Measurements from ENCODE around the gene UXS1. TPM values are rescaled to one million over a fixed set of nuclear protein-coding genes. Genes with fewer than 3 reads are reported as not detected.

Gene UXS1
- total and polyA plus RNA-seq, 2 of the 8 experiments (the other 6 are each of a cell fraction or from before 2014, with no cell fraction given) = 44.5 to 63.4 TPM

GRCh38 chr2:106233350-106233706 is 39.2 kb upstream of the UXS1 start:
- no peak for TF ChIP-seq SP2 (IDR thresholded peaks at IDR 0.05; ENCODE audit: low read length)
- TF ChIP-seq KDM5A (IDR thresholded peaks at IDR 0.05; ENCODE audit: low read length) = no peak
- no peak for TF ChIP-seq POU5F1 (IDR thresholded peaks at IDR 0.05; ENCODE audit: low read depth, low read length)
- no peak for TF ChIP-seq SIX5 (IDR thresholded peaks at IDR 0.05; ENCODE audit: low read depth, low read length)
- no peak for TF ChIP-seq CREB1 (IDR thresholded peaks at IDR 0.05)
- no peak for TF ChIP-seq EP300 (IDR thresholded peaks at IDR 0.05; ENCODE audit: borderline replicate concordance in 1 of 2, low read depth in 2 of 2, low read length in 2 of 2)
- TF ChIP-seq YY1 (IDR thresholded peaks at IDR 0.05; ENCODE audit: low read depth, low read length) = no peak
- TF ChIP-seq SRF (IDR thresholded peaks at IDR 0.05; ENCODE audit: low read depth, low read length) = no peak
- no peak for TF ChIP-seq RAD21 (IDR thresholded peaks at IDR 0.05 in 1 of 2, conservative IDR thresholded peaks at IDR 0.05 in 1 of 2; ENCODE audit: low read depth in 2 of 2, low read length in 2 of 2)
- H3K4ac ChIP-seq (replicated peaks; ENCODE audit: insufficient read length, low read depth, low read length) = no peak overlapping the region
- no peak overlapping the region for H3K14ac ChIP-seq (ENCODE audit: insufficient read length)
- H4K91ac ChIP-seq (replicated peaks; ENCODE audit: insufficient read length, low read length) = no peak overlapping the region
- no peak overlapping the region for H2BK15ac ChIP-seq (ENCODE audit: low read length)
- no peaks in the 10 kb centered on the region for H4K20me1 ChIP-seq (replicated peaks in 1 of 2; ENCODE audit: control insufficient read depth in 1 of 2, insufficient read depth in 2 of 2, low read length in 2 of 2)
- no peak for DNase-seq (ENCODE audit: low read depth in 1 of 2, low spot score in 2 of 2)
- no peak overlapping the region for H3K9ac ChIP-seq (replicated peaks in 1 of 4; ENCODE audit: extremely low read depth in 1 of 4, low read depth in 3 of 4, low read length in 3 of 4)
- H3K79me1 ChIP-seq (ENCODE audit: low read depth, low read length) = no peaks in the 10 kb centered on the region
- H3K4me3 ChIP-seq (ENCODE audit: extremely low read depth in 1 of 4, insufficient read depth in 2 of 4, low read depth in 3 of 4, low read length in 4 of 4) = no peak overlapping the region
- CTCF ChIA-PET (ENCODE audit: partially characterized antibody) = interaction anchor here (0.7 kb wide), 1 partner anchor 350 kb away, joined by 3 read pairs; no protein-coding TSS in a partner anchor
- WGBS, 2 experiments (ENCODE audit: extremely low coverage in 1 of 2, insufficient coverage in 1 of 2, insufficient read length in 1 of 2, insufficient replicate concordance in 2 of 2, low coverage in 1 of 2, low lambda C conversion rate in 2 of 2, missing lambda C conversion rate in 1 of 2) = 91% methylated on average over 2 of the region's 2 CpGs; no CpG with 5 or more reads in 1 of the 2 experiments
- no peaks in the 10 kb centered on the region for H3K4me1 ChIP-seq (replicated peaks in 1 of 4; ENCODE audit: control insufficient read depth in 3 of 4, insufficient read depth in 4 of 4, low read length in 3 of 4)
- no peak overlapping the region for H3K18ac ChIP-seq (ENCODE audit: extremely low read depth, low read length)
- no peaks in the 10 kb centered on the region for H3K79me2 ChIP-seq (ENCODE audit: control insufficient read depth in 1 of 2, insufficient read depth in 2 of 2, low read length in 2 of 2)
- H3K4me2 ChIP-seq (ENCODE audit: insufficient read depth in 1 of 2, low read depth in 2 of 2, low read length in 2 of 2) = no peak overlapping the region
- no peak for FAIRE-seq
- H3K23ac ChIP-seq (ENCODE audit: insufficient read length) = no peak overlapping the region
- no peaks in the 10 kb centered on the region for H3K23me2 ChIP-seq (ENCODE audit: low read depth, low read length)
- no peak overlapping the region for H3K27ac ChIP-seq (ENCODE audit: low read depth, low read length)
- H4K8ac ChIP-seq (ENCODE audit: extremely low read depth, insufficient read depth, low read length) = no peak overlapping the region
- H2BK5ac ChIP-seq (ENCODE audit: low read depth, low read length) = no peak overlapping the region
- POLR2A ChIA-PET (ENCODE audit: partially characterized antibody) = no interaction called here
- H4K5ac ChIP-seq (ENCODE audit: insufficient read length, low read depth, low read length) = no peak overlapping the region
- no peak overlapping the region for H2BK20ac ChIP-seq (ENCODE audit: low read length)
- no peak overlapping the region for H2BK12ac ChIP-seq (ENCODE audit: low read depth, low read length)
- H3K9me3 ChIP-seq (ENCODE audit: insufficient read depth in 2 of 2, low read depth in 1 of 2, low read length in 1 of 2) = peaks cover 8 to 15% of the 10 kb centered on the region in 2 experiments; a peak in 3 of 4 replicates
- no peaks in the 10 kb centered on the region for H3K36me3 ChIP-seq (ENCODE audit: control insufficient read depth in 2 of 4, insufficient read depth in 4 of 4, low read length in 3 of 4)
- H2AK5ac ChIP-seq (ENCODE audit: low read depth, low read length) = no peak overlapping the region
- H3K27me3 ChIP-seq (replicated peaks in 1 of 4; ENCODE audit: control insufficient read depth in 3 of 4, extremely low read depth in 1 of 4, insufficient read depth in 3 of 4, low read length in 3 of 4) = no peaks in the 10 kb centered on the region
- no peak overlapping the region for H3K56ac ChIP-seq (replicated peaks; ENCODE audit: insufficient read length, low read depth, low read length)
- no peak overlapping the region for H2AFZ ChIP-seq (ENCODE audit: low read length)
- no peak overlapping the region for H2BK120ac ChIP-seq (replicated peaks; ENCODE audit: low read depth, low read length)

Data from H1 (cell line).